Neural cell (in vitro differentiated cells): ENCODE measurements around the gene LYAR. TPM values are rescaled to one million over a fixed set of nuclear protein-coding genes. Genes with fewer than 3 reads are reported as not detected.

Experiments
- H2AFZ ChIP-seq: fragments of 200-600, 300-800 bp; sonication (generic), shearing (Covaris generic); 2 replicates; pipeline ENCODE4 v1.6.0; 2014; ENCODE audit warnings: low read depth, mild to moderate bottlenecking, antibody characterized with exemption, low read length, moderate library complexity
- H3F3A ChIP-seq: fragments of 200-600 bp; shearing (Covaris generic); 2 replicates; pipeline ENCODE4 v1.6.1; 2016; ENCODE audit warnings: mild to moderate bottlenecking, moderate library complexity, mixed read lengths, antibody characterized with exemption, low read length; ENCODE audit not compliant: insufficient read depth, poor library complexity, severe bottlenecking
- H3K27ac ChIP-seq: fragments of 200-600, 300-800 bp; sonication (generic), shearing (Covaris generic); 2 replicates; pipeline ENCODE4 v1.5.1; 2014; ENCODE audit warnings: mild to moderate bottlenecking, low read length, moderate library complexity
- H3K27me3 ChIP-seq: fragments of 300-800, 200-600 bp; sonication (generic), shearing (Covaris generic); 2 replicates; pipeline ENCODE4 v1.6.0; 2014; ENCODE audit warnings: mild to moderate bottlenecking, low read depth, low read length, moderate library complexity; ENCODE audit not compliant: insufficient read depth
- H3K36me3 ChIP-seq: fragments of 300-800, 200-600 bp; sonication (generic), shearing (Covaris generic); 2 replicates; pipeline ENCODE4 v1.5.1; 2014; ENCODE audit warnings: mild to moderate bottlenecking, antibody characterized with exemption, low read length, moderate library complexity; ENCODE audit not compliant: insufficient read depth
- H3K4me2 ChIP-seq: fragments of 300-800, 200-600 bp; sonication (generic), shearing (Covaris generic); 2 replicates; pipeline ENCODE4 v1.6.0; 2014; ENCODE audit warnings: mild to moderate bottlenecking, low read length
- H3K4me3 ChIP-seq: fragments of 300-800, 200-600 bp; sonication (generic), shearing (Covaris generic); 2 replicates; pipeline ENCODE4 v1.5.1; 2014; ENCODE audit warnings: mild to moderate bottlenecking, low read length, moderate library complexity
- H3K79me2 ChIP-seq: fragments of 200-600 bp; shearing (Covaris generic); replicated peaks from 2 replicates; pipeline ENCODE4 v1.6.0; 2014; ENCODE audit warnings: mild to moderate bottlenecking, low read length, moderate library complexity; ENCODE audit not compliant: insufficient read depth
- H3K9ac ChIP-seq: fragments of 300-800, 200-600 bp; sonication (generic), shearing (Covaris generic); 2 replicates; pipeline ENCODE4 v1.6.1; 2016; ENCODE audit warnings: mild to moderate bottlenecking, low read length, mixed read lengths
- H3K9me2 ChIP-seq: fragments of 200-600 bp; shearing (Covaris generic); 2 replicates; pipeline ENCODE4 v1.6.1; 2016; ENCODE audit warnings: mild to moderate bottlenecking, low read length, mixed read lengths; ENCODE audit not compliant: insufficient read depth
- H3K9me3 ChIP-seq: fragments of 200-600, 300-800 bp; sonication (generic), shearing (Covaris generic); 2 replicates; pipeline ENCODE4 v1.6.1; 2016; ENCODE audit warnings: mild to moderate bottlenecking, mixed run types, low read length, moderate library complexity, mixed read lengths
- H4K20me1 ChIP-seq: fragments of 200-600 bp; shearing (Covaris generic); 2 replicates; pipeline ENCODE4 v1.6.1; 2016; ENCODE audit warnings: mild to moderate bottlenecking, mixed run types; ENCODE audit not compliant: insufficient read depth
- EP300 ChIP-seq: fragments of 450-650 bp; conservative IDR thresholded peaks from 2 replicates; pipeline ENCODE4 v1.6.1; 2014; ENCODE audit warnings: antibody characterized with exemption, mild to moderate bottlenecking, moderate library complexity; ENCODE audit not compliant: poor library complexity, severe bottlenecking
- EZH2 ChIP-seq: fragments of 200-600, 300-800 bp; shearing (Covaris generic), sonication (generic); IDR thresholded peaks from 2 replicates; pipeline ENCODE4 v1.6.1; 2014; ENCODE audit warnings: antibody characterized with exemption, low read length, borderline replicate concordance, mild to moderate bottlenecking; ENCODE audit not compliant: insufficient read depth, poor library complexity, severe bottlenecking
- MXI1 ChIP-seq: fragments of 450-650 bp; conservative IDR thresholded peaks from 2 replicates; pipeline ENCODE4 v1.6.1; 2014; ENCODE audit warnings: antibody characterized with exemption, mild to moderate bottlenecking; ENCODE audit not compliant: poor library complexity, severe bottlenecking
- POLR2AphosphoS5 ChIP-seq: IDR thresholded peaks from 2 replicates; pipeline ENCODE4 v1.6.1; 2012
- RAD21 ChIP-seq: fragments of 450-650 bp; conservative IDR thresholded peaks from 2 replicates; pipeline ENCODE4 v1.6.1; 2014; ENCODE audit warnings: antibody characterized with exemption, mild to moderate bottlenecking, moderate library complexity
- SMC3 ChIP-seq: fragments of 450-650 bp; conservative IDR thresholded peaks from 2 replicates; pipeline ENCODE4 v1.6.1; 2014; ENCODE audit warnings: antibody characterized with exemption, mild to moderate bottlenecking, moderate library complexity; ENCODE audit not compliant: poor library complexity
- TAF1 ChIP-seq: IDR thresholded peaks from 2 replicates; pipeline ENCODE4 v1.6.1; 2012; ENCODE audit warnings: low read depth
- polyA plus RNA-seq: library from polyadenylated mRNA; depleted of rRNA; stranded (reverse); fragments of >200 nt; gene quantifications from 2 replicates; pipeline ENCODE4 v1.2.3, GENCODE V29; 2014
- TF ChIP-seq, protein P1 (sequence below): fragments of 450-650 bp; IDR thresholded peaks from 2 replicates; pipeline ENCODE4 v1.5.1; 2014; ENCODE audit warnings: antibody characterized with exemption, mild to moderate bottlenecking, moderate library complexity; ENCODE audit not compliant: poor library complexity, severe bottlenecking
- TF ChIP-seq, protein P2 (sequence below): IDR thresholded peaks from 2 replicates; pipeline ENCODE4 v1.6.1; 2012; ENCODE audit warnings: borderline replicate concordance

LYAR gene
- polyA plus RNA-seq, 1 donor from 2014 or later = 14.7 TPM

DNA sequence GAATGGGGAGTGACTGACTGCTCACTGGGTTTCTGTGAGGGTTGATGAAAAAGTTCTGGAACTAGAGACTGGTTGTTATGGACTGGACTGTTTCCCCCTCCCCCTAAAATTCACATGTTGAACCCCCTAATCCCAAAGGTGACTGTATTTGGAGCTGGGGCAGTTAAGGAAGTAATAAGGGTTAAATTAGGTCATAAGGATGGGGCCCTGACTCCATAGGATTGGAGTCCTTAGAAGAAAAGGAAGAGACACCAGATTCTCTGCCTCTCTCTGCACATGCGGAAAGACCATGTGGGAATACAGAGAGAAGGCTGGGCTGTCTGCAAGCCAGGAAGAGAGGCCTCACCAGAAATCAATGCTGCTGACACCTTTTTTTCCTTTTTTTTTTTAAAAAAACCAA lies 38.3 kb upstream of the LYAR start:
- Histone ChIP-seq H3K27ac (no peak overlapping the region), H3K27me3 (no peaks in the 10 kb centered on the region), H3K36me3 (no peaks in the 10 kb centered on the region), H3K79me2 (no peaks in the 10 kb centered on the region), H3K9me3 (no peaks in the 10 kb centered on the region), H3K9ac (no peak overlapping the region), H3K4me2 (no peak overlapping the region), H3K9me2 (no peaks in the 10 kb centered on the region), H3F3A (no peaks in the 10 kb centered on the region), H4K20me1 (no peaks in the 10 kb centered on the region), H2AFZ (no peak overlapping the region), H3K4me3 (no peak overlapping the region)
- TF ChIP-seq EP300 = no peak
- TF ChIP-seq RAD21 = no peak
- TF ChIP-seq EZH2 = no peak
- TF ChIP-seq, protein P1, sequence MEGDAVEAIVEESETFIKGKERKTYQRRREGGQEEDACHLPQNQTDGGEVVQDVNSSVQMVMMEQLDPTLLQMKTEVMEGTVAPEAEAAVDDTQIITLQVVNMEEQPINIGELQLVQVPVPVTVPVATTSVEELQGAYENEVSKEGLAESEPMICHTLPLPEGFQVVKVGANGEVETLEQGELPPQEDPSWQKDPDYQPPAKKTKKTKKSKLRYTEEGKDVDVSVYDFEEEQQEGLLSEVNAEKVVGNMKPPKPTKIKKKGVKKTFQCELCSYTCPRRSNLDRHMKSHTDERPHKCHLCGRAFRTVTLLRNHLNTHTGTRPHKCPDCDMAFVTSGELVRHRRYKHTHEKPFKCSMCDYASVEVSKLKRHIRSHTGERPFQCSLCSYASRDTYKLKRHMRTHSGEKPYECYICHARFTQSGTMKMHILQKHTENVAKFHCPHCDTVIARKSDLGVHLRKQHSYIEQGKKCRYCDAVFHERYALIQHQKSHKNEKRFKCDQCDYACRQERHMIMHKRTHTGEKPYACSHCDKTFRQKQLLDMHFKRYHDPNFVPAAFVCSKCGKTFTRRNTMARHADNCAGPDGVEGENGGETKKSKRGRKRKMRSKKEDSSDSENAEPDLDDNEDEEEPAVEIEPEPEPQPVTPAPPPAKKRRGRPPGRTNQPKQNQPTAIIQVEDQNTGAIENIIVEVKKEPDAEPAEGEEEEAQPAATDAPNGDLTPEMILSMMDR = no peak
- TF ChIP-seq MXI1 = no peak

DNA sequence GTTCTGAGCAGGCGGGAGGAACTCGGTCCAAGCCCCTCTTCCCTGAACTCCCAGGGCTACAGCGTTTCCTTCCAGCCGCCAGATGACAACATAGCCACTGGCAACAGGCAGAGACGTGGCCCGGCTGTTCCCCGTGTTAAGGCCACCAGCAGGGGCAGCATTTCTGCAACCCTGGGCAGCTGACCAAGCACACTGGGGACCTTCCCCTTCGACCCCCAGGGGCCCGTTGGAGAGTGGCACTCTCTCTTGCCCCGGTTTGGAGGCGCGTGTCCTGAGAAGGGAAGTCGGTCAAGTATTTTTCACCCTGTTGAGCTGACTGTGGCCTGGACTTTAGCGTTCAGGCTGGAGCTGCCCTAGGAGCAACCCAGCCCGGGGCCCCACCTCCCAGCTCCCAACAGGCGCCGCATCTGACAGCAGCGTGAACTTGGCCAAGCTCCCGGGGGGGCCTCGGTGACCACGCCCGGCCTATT lies 37.7 kb upstream of the LYAR start:
- no peaks in the 10 kb centered on the region for H3K36me3 ChIP-seq
- H3K27me3 ChIP-seq = no peaks in the 10 kb centered on the region
- no peak overlapping the region for H3K27ac ChIP-seq
- H2AFZ ChIP-seq = no peak overlapping the region
- no peak overlapping the region for H3K4me3 ChIP-seq
- no peak for TF ChIP-seq RAD21
- TF ChIP-seq, protein P1 = no peak
- TF ChIP-seq MXI1 = no peak
- TF ChIP-seq TAF1 = no peak
- TF ChIP-seq POLR2AphosphoS5 = no peak
- no peak for TF ChIP-seq EZH2
- TF ChIP-seq, protein P2, sequence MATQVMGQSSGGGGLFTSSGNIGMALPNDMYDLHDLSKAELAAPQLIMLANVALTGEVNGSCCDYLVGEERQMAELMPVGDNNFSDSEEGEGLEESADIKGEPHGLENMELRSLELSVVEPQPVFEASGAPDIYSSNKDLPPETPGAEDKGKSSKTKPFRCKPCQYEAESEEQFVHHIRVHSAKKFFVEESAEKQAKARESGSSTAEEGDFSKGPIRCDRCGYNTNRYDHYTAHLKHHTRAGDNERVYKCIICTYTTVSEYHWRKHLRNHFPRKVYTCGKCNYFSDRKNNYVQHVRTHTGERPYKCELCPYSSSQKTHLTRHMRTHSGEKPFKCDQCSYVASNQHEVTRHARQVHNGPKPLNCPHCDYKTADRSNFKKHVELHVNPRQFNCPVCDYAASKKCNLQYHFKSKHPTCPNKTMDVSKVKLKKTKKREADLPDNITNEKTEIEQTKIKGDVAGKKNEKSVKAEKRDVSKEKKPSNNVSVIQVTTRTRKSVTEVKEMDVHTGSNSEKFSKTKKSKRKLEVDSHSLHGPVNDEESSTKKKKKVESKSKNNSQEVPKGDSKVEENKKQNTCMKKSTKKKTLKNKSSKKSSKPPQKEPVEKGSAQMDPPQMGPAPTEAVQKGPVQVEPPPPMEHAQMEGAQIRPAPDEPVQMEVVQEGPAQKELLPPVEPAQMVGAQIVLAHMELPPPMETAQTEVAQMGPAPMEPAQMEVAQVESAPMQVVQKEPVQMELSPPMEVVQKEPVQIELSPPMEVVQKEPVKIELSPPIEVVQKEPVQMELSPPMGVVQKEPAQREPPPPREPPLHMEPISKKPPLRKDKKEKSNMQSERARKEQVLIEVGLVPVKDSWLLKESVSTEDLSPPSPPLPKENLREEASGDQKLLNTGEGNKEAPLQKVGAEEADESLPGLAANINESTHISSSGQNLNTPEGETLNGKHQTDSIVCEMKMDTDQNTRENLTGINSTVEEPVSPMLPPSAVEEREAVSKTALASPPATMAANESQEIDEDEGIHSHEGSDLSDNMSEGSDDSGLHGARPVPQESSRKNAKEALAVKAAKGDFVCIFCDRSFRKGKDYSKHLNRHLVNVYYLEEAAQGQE = no peak
- TF ChIP-seq EP300 = no peak
- no peak for TF ChIP-seq SMC3
- no peaks in the 10 kb centered on the region for H3K9me2 ChIP-seq
- H3K9ac ChIP-seq = no peak overlapping the region
- H3K9me3 ChIP-seq = no peaks in the 10 kb centered on the region
- H3K4me2 ChIP-seq = no peak overlapping the region
- H3F3A ChIP-seq = no peaks in the 10 kb centered on the region
- no peaks in the 10 kb centered on the region for H3K79me2 ChIP-seq
- H4K20me1 ChIP-seq = no peaks in the 10 kb centered on the region
